ENCODE results near the gene DENND2C. TPM values are rescaled to one million over a fixed set of nuclear protein-coding genes. Genes with fewer than 3 reads are reported as not detected.

DENND2C gene
- total RNA-seq, 1 donor from 2014 or later = 3.2 TPM

DNA sequence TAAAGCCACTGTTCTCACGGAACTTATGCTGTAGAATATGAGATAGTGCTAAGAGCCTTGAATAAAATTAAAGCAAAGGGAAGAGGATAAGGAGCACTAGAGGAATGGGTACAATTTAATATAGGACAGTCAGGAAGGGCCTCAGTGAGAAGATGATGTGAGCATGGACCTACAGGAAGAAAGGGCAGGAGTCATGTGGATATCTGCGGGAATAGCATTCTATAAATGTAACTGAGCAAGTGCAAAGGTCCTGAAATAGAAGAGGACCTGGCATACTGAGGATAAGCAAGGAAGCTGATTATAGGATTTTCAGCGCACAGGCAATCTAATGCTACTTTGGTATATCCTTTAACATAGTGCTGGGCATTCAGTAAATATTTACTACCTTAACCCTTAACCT lies 75.8 kb downstream of the DENND2C start:
- Histone ChIP-seq H3K79me2 (ENCODE audit: insufficient read depth, low read length) (no peaks in the 10 kb centered on the region), H2AFZ (ENCODE audit: low read depth, low read length) (no peak overlapping the region), H4K20me1 (ENCODE audit: insufficient read depth, low read length) (no peaks in the 10 kb centered on the region), H3K9ac (ENCODE audit: low read length) (no peak overlapping the region), H3K9me3 (ENCODE audit: insufficient read depth, low read depth, low read length) (no peaks in the 10 kb centered on the region), H3K27ac (ENCODE audit: low read depth, low read length) (no peak overlapping the region), H3K4me1 (ENCODE audit: insufficient read depth, low read length) (no peaks in the 10 kb centered on the region), H3K4me2 (ENCODE audit: low read length) (no peak overlapping the region), H3K27me3 (ENCODE audit: insufficient read depth, low read length) (no peaks in the 10 kb centered on the region), H3K36me3 (ENCODE audit: insufficient read depth, low read length) (no peaks in the 10 kb centered on the region), H3K4me3 (ENCODE audit: insufficient read depth, low read depth, low read length) (no peak overlapping the region)
- H3K36me3 Mint-ChIP-seq (ENCODE audit: low read depth, unreplicated experiment) = no peaks in the 10 kb centered on the region
- DNase-seq (ENCODE audit: low read depth) (no peak), FAIRE-seq (no peak)
- no peaks in the 10 kb centered on the region for H3K9me3 Mint-ChIP-seq (ENCODE audit: unreplicated experiment)
- H3K4me3 Mint-ChIP-seq (ENCODE audit: unreplicated experiment) = no peak overlapping the region
- no peaks in the 10 kb centered on the region for H3K27me3 Mint-ChIP-seq (ENCODE audit: low read depth, unreplicated experiment)
- H3K4me1 Mint-ChIP-seq (ENCODE audit: low read depth, unreplicated experiment) = no peaks in the 10 kb centered on the region
- no peak for TF ChIP-seq EZH2 (IDR thresholded peaks at IDR 0.05; ENCODE audit: insufficient read depth, low read length)
- TF ChIP-seq CTCF (IDR thresholded peaks at IDR 0.05; ENCODE audit: insufficient read depth, low read depth, low read length) = no peak
- no peak overlapping the region for H3K27ac Mint-ChIP-seq (ENCODE audit: unreplicated experiment)

DNA sequence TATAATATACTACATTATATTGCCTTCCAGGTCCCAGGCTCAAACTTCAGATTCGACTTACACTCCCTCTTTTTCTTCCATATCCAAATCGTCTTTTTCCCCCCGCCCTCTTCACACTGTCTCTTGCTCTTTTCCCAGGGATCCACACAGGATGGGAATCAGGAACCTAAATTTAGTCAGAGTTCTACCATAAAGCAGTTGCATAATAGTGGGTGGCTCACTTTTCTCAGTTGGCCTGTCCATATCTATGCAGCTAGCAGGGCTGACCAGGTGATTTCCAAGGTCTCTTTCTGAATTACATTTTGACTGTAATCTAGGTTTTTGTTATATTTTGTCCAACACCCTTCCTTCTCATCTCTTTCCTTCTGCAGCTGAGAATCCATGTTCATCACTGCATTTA lies 80.7 kb downstream of the DENND2C start:
- Histone ChIP-seq H4K20me1 (ENCODE audit: insufficient read depth, low read length) (no peaks in the 10 kb centered on the region), H3K9ac (ENCODE audit: low read length) (no peak overlapping the region), H3K4me3 (ENCODE audit: insufficient read depth, low read depth, low read length) (no peak overlapping the region), H3K4me1 (ENCODE audit: insufficient read depth, low read length) (no peaks in the 10 kb centered on the region), H3K27ac (ENCODE audit: low read depth, low read length) (no peak overlapping the region), H3K27me3 (ENCODE audit: insufficient read depth, low read length) (no peaks in the 10 kb centered on the region), H3K36me3 (ENCODE audit: insufficient read depth, low read length) (no peaks in the 10 kb centered on the region), H3K4me2 (ENCODE audit: low read length) (no peak overlapping the region), H2AFZ (ENCODE audit: low read depth, low read length) (no peak overlapping the region), H3K9me3 (ENCODE audit: insufficient read depth, low read depth, low read length) (no peaks in the 10 kb centered on the region), H3K79me2 (ENCODE audit: insufficient read depth, low read length) (no peaks in the 10 kb centered on the region)
- Mint-ChIP-seq H3K4me3 (ENCODE audit: unreplicated experiment) (no peak overlapping the region), H3K27me3 (ENCODE audit: low read depth, unreplicated experiment) (no peaks in the 10 kb centered on the region), H3K36me3 (ENCODE audit: low read depth, unreplicated experiment) (no peaks in the 10 kb centered on the region), H3K9me3 (ENCODE audit: unreplicated experiment) (no peaks in the 10 kb centered on the region), H3K4me1 (ENCODE audit: low read depth, unreplicated experiment) (peaks cover 4% of the 10 kb centered on the region), H3K27ac (ENCODE audit: unreplicated experiment) (no peak overlapping the region)
- no peak for FAIRE-seq
- DNase-seq (ENCODE audit: low read depth) = no peak
- TF ChIP-seq CTCF (IDR thresholded peaks at IDR 0.05; ENCODE audit: insufficient read depth, low read depth, low read length) (no peak), EZH2 (IDR thresholded peaks at IDR 0.05; ENCODE audit: insufficient read depth, low read length) (no peak)

DNA sequence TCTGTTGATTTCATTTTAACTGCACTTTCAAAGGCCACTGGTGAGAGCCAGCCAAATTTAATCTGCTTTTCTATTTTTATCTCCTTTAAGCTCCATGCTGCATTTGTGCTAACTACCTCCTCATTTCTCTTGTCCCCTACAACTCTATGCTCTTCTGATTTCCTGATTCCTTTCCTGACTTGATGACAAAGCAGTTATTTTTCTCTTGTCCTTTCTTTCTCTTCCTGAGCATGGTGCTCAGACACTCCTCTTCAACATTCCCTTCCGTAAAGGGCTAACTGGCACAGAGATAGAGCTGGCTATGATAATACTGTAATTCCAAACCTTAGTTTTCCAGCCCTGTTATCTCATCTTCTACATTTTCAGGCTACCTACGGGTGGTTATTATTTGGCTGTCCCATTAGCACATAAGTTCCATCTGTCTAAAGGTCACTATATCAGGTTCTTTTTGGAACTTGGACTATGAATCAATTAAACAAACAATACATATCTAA lies 81.6 kb downstream of the DENND2C start:
- Mint-ChIP-seq H3K4me1 (ENCODE audit: low read depth, unreplicated experiment) (peaks cover 4% of the 10 kb centered on the region), H3K27me3 (ENCODE audit: low read depth, unreplicated experiment) (no peaks in the 10 kb centered on the region), H3K27ac (ENCODE audit: unreplicated experiment) (no peak overlapping the region), H3K4me3 (ENCODE audit: unreplicated experiment) (no peak overlapping the region), H3K36me3 (ENCODE audit: low read depth, unreplicated experiment) (no peaks in the 10 kb centered on the region), H3K9me3 (ENCODE audit: unreplicated experiment) (no peaks in the 10 kb centered on the region)
- no peak overlapping the region for H3K27ac ChIP-seq (ENCODE audit: low read depth, low read length)
- H2AFZ ChIP-seq (ENCODE audit: low read depth, low read length) = no peak overlapping the region
- no peaks in the 10 kb centered on the region for H3K27me3 ChIP-seq (ENCODE audit: insufficient read depth, low read length)
- FAIRE-seq (no peak), DNase-seq (ENCODE audit: low read depth) (no peak)
- no peak overlapping the region for H3K9ac ChIP-seq (ENCODE audit: low read length)
- no peaks in the 10 kb centered on the region for H3K79me2 ChIP-seq (ENCODE audit: insufficient read depth, low read length)
- H4K20me1 ChIP-seq (ENCODE audit: insufficient read depth, low read length) = no peaks in the 10 kb centered on the region
- TF ChIP-seq CTCF (IDR thresholded peaks at IDR 0.05; ENCODE audit: insufficient read depth, low read depth, low read length) (no peak), EZH2 (IDR thresholded peaks at IDR 0.05; ENCODE audit: insufficient read depth, low read length) (no peak)
- H3K4me3 ChIP-seq (ENCODE audit: insufficient read depth, low read depth, low read length) = no peak overlapping the region
- H3K36me3 ChIP-seq (ENCODE audit: insufficient read depth, low read length) = no peaks in the 10 kb centered on the region
- no peaks in the 10 kb centered on the region for H3K9me3 ChIP-seq (ENCODE audit: insufficient read depth, low read depth, low read length)
- H3K4me2 ChIP-seq (ENCODE audit: low read length) = no peak overlapping the region
- H3K4me1 ChIP-seq (ENCODE audit: insufficient read depth, low read length) = no peaks in the 10 kb centered on the region
